Skin epidermis (tissue), 12 donors: ENCODE results near the gene TMEM221.

ENCODE experiments used
- H3K27ac ChIP-seq, 21 experiments: fragments of 200-600 bp; sonication (generic) in 11 of 21; one replicate each; pipeline ENCODE4 v1.5.0; 2020; ENCODE audit warnings: mild to moderate bottlenecking in 3 of 21, inconsistent platforms in 2 of 21, moderate library complexity in 2 of 21
- H3K4me3 ChIP-seq, 7 experiments: fragments of 200-600 bp; sonication (generic) in 2 of 7; one replicate each; pipeline ENCODE4 v1.5.0; 2020; ENCODE audit warnings: inconsistent platforms in 2 of 7, mild to moderate bottlenecking in 2 of 7, moderate library complexity in 1 of 7

TMEM221 gene

GRCh38 chr19:17415121-17415520 lies 33.3 kb downstream of the TMEM221 start:
- Histone ChIP-seq H3K27ac (no peak overlapping the region), H3K4me3 (no peak overlapping the region)

DNA sequence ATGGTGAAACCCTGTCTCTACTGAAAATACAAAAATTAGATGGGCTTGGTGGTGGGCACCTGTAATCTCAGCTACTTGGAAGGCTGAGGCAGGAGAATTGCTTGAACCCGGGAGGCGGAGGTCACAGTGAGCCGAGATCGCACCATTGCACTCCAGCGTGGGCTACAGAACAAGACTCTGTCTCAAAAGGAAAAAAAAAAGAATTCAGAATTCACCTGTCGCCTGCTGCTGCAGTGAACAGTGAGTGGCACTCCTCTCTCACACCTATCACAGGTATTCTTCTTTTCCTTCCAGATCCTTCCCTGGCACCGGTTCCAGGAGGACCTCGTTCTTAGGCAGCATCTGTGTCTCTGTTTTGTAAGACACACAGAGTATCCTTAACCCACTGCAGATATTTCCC lies 34.4 kb downstream of the TMEM221 start:
- Histone ChIP-seq H3K27ac (no peak overlapping the region), H3K4me3 (no peak overlapping the region)

DNA sequence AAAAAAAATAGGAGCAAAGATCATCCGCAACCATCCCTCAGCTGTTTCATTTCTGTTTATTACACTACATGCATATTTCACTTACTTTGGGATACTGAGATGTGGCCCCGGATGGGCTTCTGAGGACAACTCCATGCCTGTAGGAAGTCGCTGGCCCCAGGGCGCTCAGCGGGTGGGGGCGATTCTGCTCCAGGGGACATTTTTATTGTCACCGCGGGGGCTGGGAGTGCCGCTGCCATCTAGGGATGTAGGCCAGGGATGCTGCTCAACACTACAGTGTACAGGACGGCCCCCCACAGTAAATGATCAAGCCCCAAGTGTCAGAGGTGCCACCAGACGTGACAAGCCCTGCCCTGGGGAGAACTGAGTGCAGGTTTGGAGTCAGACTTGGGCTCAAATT lies 36.7 kb downstream of the TMEM221 start:
- H3K27ac ChIP-seq = peak overlapping the region in 2 of 21 experiments; percentile 21 to 28
- no peak overlapping the region for H3K4me3 ChIP-seq

DNA sequence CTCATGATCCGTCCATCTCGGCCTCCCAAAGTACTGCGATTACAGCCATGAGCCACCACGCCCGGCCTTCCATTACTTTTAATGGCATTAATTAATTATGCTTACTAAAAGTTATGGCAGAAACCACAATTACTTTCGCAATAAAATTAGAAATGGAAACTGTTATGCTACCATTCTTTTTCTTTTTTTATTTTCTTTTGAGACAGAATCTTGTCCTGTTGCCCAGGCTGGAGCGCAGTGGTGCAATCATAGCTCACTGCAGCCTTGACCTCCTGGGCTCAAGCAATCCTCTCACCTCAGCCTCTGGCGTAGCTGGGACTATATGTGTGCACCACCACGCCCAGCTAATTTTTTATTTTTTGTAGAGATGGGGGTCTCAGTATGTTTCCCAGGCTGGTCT lies 38.5 kb downstream of the TMEM221 start:
- no peak overlapping the region for H3K27ac ChIP-seq
- H3K4me3 ChIP-seq = no peak overlapping the region

DNA sequence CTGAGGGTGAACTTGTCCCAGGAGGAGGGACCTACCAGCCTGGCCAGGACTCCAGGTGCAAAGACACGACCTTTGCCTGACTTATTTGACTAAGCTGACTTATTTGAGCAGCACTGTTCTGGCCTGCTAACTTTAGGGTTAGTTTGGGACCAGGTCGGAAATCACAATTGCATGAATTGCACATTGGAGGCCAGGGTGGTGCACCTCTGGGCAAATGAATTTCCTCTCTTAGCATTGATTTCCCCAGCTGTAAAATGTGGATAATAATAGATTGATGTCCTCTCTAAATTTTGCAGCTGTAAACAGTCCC lies 41.6 kb downstream of the TMEM221 start:
- Histone ChIP-seq H3K4me3 (peak overlapping the region in 6 of 7 experiments; percentile 12 to 44 (median 35)), H3K27ac (peak overlapping the region in 18 of 21 experiments; percentile 40 to 97 (median 82))

DNA sequence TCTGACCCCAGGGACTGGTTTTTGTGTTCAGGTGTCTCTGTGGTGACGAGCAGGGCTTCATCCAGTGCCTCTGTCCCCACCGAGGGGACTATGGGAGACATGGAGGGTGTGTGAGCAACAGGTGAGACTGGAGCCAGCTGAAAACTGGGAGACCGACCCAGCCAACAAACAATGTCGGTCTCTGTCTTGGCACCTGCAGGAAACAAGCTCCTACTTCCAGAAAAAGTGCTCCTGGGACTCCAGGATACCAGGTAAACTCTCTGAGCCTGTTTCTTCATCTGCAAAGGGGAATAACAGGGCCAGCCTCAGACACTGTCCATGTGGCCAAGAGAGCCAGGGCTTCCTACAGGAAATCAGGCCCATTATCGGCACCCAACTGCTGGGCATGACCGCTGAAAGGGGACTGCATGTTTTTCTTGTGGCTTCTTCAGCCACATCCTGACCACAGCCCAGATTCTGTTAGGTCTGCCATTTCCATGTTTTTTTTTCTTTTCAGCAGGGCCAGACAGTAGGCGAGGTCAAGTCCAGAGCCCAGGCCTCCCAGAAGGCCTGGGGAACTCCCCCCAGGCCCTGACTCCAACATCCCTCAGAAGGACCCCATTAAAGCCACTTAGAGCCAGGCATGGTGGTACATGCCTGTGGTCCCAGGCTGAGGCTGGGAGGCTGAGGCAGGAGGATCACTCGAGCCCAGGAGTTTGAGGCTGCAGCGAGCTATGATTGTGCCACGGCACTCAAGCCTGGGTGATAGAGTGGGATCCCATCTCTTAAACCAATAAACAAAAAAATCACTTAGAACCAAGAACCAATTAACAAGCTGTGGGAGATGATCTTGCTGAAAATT lies 42.2 kb downstream of the TMEM221 start:
- Histone ChIP-seq H3K27ac (peak overlapping the region; percentile 26 to 97 (median 78)), H3K4me3 (peak overlapping the region; percentile 12 to 44 (median 37))

GRCh38 chr19:17405250-17406045 lies 43.0 kb downstream of the TMEM221 start, which contains the start of gene BST2:
Gene BST2 (minus strand): TSS chr19:17405630. CDS start chr19:17405575, 55 bp downstream.
- Histone ChIP-seq H3K4me3 (peak within 1 kb of the TSS; percentile 27 to 44 (median 37)), H3K27ac (peak within 1 kb of the TSS; percentile 36 to 97 (median 78))

DNA sequence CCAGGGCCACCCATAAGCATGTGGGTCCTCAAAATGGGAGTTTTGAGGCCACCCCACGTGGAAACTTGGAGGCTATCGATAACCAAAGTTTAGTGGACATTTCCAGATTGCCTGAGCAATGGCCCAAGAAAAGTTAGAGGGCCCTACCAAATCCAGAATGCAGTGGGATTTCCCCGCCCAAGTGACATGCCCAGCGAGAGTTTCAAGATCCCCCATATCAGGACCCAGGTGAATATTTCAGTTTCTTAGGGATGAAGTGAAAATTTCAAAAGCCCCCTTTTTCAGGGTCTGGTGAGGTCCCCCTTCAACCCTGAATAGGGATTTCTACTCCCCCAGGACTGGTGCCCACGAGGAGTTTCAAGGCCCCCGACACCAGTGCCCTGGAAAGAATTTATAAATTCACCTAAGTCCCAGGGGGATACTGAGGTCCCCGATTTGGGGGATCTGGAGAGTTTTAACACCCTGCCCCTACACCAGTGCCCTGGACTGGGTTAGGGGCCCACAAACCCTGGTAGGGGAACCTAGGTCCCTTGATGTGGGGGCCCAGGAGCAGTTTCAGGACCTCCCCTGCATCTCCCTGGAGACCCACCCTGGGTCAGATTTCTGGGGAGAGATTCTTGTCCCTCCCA lies 43.7 kb downstream of the TMEM221 start:
- Histone ChIP-seq H3K27ac (peak overlapping the region in 20 of 21 experiments; percentile 14 to 97 (median 78)), H3K4me3 (peak overlapping the region; percentile 27 to 44 (median 37))

GRCh38 chr19:17404015-17404414 lies 44.5 kb downstream of the TMEM221 start:
- H3K27ac ChIP-seq = peak overlapping the region in 7 of 21 experiments; percentile 34 to 97 (median 91)

DNA sequence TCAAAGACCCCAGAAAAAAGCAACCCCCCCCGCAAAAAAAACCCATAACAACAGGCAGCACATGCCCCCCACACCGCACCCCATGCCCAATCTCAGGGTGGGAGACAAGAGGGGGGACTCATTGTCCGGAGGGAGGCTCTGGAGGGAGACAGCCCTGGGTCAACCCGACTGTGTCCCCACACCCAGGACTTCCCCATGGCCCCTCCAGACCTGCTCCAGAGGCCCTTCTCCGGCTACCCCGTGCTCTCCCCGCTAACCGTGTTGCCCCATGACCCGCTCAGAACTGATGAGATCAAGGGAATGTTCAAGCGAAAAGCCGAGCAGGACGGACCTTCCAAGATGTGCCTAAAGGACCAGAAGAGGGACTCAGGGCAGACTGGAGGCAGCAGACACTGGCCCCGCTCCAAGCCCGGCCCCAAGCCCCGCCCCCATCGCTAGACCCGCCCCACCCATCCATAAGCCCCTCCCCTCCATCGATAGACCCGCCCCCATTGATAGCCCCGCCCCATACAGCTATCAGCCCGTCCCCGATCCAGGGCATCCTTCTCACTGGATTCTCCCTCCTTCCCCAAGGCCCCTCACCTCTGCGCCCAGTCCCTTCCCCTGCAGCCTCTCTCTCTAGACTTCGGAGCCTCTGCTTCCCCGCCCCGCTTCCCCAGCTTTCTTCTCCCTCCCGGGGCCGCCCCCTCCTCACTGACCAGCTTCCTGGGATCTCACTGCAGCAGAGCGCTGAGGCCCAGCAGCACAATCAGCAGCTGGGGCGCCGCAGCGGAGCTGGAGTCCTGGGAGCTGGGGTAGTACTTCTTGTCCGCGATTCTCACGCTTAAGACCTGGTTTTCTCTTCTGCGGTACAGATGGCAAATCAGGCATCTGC lies 45.2 kb downstream of the TMEM221 start:
- H3K27ac ChIP-seq = peak overlapping the region in 4 of 21 experiments; percentile 47 to 97 (median 94)

More at GRCh38 chr19:17404015-17404414, 44.5 kb downstream of the TMEM221 start:
- H3K4me3 ChIP-seq = peak overlapping the region in 6 of 7 experiments; percentile 14 to 44 (median 33)

GRCh38 chr19:17401628-17402027 lies 46.8 kb downstream of the TMEM221 start:
- no peak overlapping the region for H3K27ac ChIP-seq

More for the DNA sequence above, 45.2 kb downstream of the TMEM221 start:
- H3K4me3 ChIP-seq = peak overlapping the region in 3 of 7 experiments; percentile 14 to 44 (median 44)

DNA sequence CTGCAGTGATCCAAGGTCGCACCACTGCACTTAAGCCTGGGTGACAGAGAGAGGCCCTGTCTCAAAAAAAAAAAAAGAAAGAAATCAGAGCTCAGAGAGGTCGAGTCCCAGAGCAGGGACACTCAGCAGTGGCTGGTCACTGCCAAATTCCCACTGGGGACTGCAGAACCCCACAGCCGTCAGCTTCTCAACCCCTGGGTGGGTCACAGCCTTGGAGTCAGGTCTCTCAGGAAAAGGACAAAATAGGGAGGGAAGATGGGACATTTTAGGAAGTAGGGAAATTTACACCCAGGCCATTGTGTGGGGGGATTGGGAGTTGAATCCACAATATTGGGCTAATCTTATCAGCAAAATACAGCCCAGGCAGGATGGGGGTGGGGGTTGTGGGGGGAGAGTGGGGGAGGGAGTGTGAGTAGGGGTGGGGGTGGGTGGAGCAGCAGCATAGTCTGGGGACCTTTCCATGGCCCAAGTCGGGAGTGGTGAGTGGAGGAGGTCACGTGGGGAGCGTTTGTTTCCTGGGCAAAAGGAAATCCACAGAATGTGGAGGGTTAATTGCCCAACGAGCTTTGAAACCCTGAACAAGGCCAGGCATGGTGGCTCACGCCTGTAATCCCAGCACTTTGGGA lies 49.5 kb downstream of the TMEM221 start:
- H3K27ac ChIP-seq = no peak overlapping the region

More at GRCh38 chr19:17401628-17402027, 46.8 kb downstream of the TMEM221 start:
- no peak overlapping the region for H3K4me3 ChIP-seq

DNA sequence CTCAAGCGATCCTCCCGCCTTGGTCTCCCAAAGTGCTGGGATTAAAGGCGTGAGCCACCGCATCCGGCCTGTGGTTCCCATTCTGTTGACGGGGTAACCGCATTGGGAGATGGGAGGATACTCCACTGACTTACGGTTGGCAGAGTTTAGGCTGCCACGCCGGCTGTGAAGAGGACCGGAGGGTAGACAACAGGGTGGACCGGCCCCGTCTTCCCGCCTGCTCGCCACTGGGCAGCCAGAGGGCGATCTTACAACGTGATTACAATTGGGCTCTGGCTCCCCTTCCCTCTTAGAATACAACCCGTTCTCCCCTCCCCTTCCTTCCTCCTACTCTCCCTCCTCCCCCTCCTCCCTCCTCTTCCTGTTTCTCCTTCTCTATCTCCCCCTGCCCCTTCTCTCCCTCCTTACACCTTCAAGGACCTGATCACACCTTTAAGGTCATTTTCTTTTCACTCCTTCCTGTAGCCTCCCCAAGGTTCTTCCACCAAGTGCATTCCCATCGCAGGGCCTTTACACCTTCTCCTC lies 53.5 kb downstream of the TMEM221 start:
- Histone ChIP-seq H3K27ac (peak overlapping the region in 1 of 21 experiments; percentile 17), H3K4me3 (no peak overlapping the region)

More for the DNA sequence above, 49.5 kb downstream of the TMEM221 start:
- H3K4me3 ChIP-seq = no peak overlapping the region

- no peak within 1 kb of the TSS for H3K4me3 ChIP-seq
- peak within 1 kb of the TSS in 1 of 21 experiments; percentile 17 for H3K27ac ChIP-seq
These were observed 54.6 kb downstream of the TMEM221 start, which contains the start of gene CCDC194 for GRCh38 chr19:17393914-17394313. Gene CCDC194 (minus strand): TSS chr19:17394196. CDS start chr19:17394158, 38 bp downstream.

DNA sequence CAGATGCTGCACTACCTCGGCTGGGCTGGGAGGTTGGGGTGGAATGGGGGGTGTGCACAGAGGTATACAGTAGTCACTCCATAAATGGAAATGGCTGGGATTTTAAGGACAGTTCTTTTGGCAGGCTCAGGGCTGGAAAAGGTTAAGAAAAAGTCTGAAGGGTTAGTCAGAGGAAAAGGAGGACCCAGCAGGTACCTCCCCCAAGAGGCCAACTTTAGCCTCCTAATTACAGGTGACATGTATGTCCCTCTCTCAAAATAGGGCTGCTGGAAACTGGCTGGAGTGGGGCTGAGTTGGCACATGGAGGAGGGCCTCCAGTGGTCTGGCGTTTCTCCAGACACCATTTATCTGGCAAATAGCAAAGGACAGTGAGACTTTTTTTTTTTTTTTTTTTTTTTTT lies 55.5 kb downstream of the TMEM221 start:
- H3K4me3 ChIP-seq = no peak overlapping the region

GRCh38 chr19:17391371-17392151 lies 56.9 kb downstream of the TMEM221 start:
- peak overlapping the region in 6 of 21 experiments; percentile 3 to 42 (median 18) for H3K27ac ChIP-seq
- peak overlapping the region; percentile 9 to 52 (median 35) for H3K4me3 ChIP-seq

More for the DNA sequence above, 55.5 kb downstream of the TMEM221 start:
- H3K27ac ChIP-seq = no peak overlapping the region
